Prostate gland (tissue), 2 donors: ENCODE data around the gene TMEM82.

Source experiments
- POLR2A ChIP-seq: fragments of 450-650 bp; IDR thresholded peaks from one replicate; pipeline ENCODE4 v1.6.1; 2016; ENCODE audit warnings: antibody characterized with exemption, mild to moderate bottlenecking
- TF ChIP-seq, protein P1 (sequence below), 4 experiments: fragments of 200-600 bp in 2 of 4; fragments of 450-650 bp in 2 of 4; sonication (generic) in 2 of 4; IDR thresholded peaks; 1 replicate in 3 of 4; 2 replicates in 1 of 4; pipeline ENCODE4 v1.5.1; 2016 to 2019; ENCODE audit warnings: antibody characterized with exemption in 4 of 4, mild to moderate bottlenecking in 2 of 4, moderate library complexity in 2 of 4

DNA sequence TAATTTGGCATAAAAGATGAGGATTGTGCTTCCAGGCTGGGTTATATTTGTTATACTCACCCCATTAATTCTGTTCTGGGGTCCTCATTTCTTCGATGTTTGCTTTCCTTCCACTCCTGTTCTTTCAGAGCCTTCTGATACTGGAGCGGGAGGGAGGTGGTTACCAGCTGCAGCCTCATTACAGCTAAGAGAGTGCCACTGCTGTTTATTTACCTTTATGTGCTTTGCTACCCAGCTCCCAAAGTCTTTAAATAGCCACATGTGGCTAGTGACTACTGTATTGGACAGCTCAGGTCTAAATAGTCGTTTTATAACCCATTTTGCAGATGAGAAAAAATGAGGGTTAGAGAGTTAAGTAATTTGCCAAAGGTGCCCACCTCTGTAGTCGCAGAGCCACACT lies 33.1 kb upstream of the TMEM82 start:
- TF ChIP-seq, protein P1, sequence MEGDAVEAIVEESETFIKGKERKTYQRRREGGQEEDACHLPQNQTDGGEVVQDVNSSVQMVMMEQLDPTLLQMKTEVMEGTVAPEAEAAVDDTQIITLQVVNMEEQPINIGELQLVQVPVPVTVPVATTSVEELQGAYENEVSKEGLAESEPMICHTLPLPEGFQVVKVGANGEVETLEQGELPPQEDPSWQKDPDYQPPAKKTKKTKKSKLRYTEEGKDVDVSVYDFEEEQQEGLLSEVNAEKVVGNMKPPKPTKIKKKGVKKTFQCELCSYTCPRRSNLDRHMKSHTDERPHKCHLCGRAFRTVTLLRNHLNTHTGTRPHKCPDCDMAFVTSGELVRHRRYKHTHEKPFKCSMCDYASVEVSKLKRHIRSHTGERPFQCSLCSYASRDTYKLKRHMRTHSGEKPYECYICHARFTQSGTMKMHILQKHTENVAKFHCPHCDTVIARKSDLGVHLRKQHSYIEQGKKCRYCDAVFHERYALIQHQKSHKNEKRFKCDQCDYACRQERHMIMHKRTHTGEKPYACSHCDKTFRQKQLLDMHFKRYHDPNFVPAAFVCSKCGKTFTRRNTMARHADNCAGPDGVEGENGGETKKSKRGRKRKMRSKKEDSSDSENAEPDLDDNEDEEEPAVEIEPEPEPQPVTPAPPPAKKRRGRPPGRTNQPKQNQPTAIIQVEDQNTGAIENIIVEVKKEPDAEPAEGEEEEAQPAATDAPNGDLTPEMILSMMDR (IDR thresholded peaks at IDR 0.05), result no peak
- TF ChIP-seq POLR2A, result no peak
